VCaP (cell line): ENCODE data around the gene RDX.
A peak's percentile ranks its signal among the peaks of the same experiment; 100 is the strongest.

ENCODE experiments used
- H3K27ac ChIP-seq: fragments of 450-650 bp; 2 replicates; pipeline ENCODE4 v1.5.1; 2017
- TF ChIP-seq, protein P1 (sequence below): fragments of 450-650 bp; conservative IDR thresholded peaks from 2 replicates; pipeline ENCODE4 v1.5.1; 2017; ENCODE audit warnings: mild to moderate bottlenecking, moderate library complexity

The RDX gene

GRCh38 chr11:110305169-110306018 is 9.0 kb upstream of the RDX start:
- TF ChIP-seq, protein P1, sequence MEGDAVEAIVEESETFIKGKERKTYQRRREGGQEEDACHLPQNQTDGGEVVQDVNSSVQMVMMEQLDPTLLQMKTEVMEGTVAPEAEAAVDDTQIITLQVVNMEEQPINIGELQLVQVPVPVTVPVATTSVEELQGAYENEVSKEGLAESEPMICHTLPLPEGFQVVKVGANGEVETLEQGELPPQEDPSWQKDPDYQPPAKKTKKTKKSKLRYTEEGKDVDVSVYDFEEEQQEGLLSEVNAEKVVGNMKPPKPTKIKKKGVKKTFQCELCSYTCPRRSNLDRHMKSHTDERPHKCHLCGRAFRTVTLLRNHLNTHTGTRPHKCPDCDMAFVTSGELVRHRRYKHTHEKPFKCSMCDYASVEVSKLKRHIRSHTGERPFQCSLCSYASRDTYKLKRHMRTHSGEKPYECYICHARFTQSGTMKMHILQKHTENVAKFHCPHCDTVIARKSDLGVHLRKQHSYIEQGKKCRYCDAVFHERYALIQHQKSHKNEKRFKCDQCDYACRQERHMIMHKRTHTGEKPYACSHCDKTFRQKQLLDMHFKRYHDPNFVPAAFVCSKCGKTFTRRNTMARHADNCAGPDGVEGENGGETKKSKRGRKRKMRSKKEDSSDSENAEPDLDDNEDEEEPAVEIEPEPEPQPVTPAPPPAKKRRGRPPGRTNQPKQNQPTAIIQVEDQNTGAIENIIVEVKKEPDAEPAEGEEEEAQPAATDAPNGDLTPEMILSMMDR = no peak
- H3K27ac ChIP-seq = peak overlapping the region; percentile 66

DNA sequence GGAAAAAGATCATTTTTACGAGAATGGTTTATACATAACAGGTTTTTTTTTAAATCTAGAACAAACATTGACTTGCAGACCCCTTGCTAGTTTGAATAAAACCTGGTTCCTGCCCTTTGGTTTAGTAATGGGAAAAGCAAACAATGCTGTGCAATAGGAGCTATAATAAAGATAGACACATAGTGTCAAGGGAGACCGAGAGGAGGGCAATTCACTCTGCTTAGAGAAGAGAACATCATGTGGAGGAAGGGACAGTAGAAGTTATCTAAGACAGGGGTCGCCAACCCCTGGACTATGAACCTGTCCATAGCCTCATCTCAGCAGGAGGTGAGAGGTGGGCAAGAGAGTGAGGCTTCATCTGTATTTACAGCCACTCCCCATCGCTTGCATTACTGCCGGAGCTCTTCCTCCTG is 7.0 kb upstream of the RDX start:
- TF ChIP-seq, protein P1 = no peak
- H3K27ac ChIP-seq = no peak overlapping the region

DNA sequence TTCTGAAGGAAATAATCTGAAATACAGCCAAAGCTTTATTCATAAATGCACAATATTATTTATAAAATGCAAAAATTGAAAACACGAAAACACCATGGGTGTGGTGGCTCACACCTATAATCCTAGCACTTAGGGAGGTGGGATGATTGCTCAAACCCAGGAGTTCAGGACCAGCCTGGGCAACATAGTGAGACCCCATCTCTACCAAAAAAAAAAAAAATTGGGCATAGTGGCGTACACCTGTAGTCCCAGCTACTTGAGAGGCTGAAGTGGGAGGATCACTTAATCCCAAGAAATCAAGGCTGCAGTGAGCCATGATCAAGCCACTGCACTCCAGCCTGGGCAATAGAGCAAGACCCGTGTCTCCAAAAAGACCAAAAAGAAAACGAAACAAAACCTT is 5.2 kb upstream of the RDX start:
- TF ChIP-seq, protein P1 = no peak
- H3K27ac ChIP-seq = no peak overlapping the region

DNA sequence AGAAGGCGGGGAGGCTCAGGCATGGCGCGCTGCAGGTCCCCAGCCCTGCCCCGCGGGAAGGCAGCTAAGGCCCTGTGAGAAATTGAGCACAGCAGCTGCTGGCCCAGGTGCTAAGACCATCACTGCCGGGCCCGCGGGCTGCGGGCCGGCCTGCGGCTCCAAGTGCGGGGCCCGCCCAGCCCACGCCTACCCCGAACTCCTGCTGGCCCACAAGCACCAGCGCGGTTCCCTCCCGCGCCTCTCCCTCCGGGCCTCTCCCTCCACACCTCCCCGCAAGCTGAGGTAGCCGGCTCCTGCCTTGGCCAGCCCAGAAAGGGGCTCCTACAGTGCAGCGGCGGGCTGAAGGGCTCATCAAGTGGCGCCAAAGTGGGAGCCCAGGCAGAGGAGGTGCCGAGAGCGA is 4.6 kb upstream of the RDX start:
- no peak overlapping the region for H3K27ac ChIP-seq
- TF ChIP-seq, protein P1 = no peak

- TF ChIP-seq, protein P1 = no peak
- no peak overlapping the region for H3K27ac ChIP-seq
Observed at GRCh38 chr11:110299006-110299785, 2.8 kb upstream of the RDX start.

- TF ChIP-seq, protein P1 = no peak
- no peak overlapping the region for H3K27ac ChIP-seq
Observed at GRCh38 chr11:110298301-110298765, 1.9 kb upstream of the RDX start.

DNA sequence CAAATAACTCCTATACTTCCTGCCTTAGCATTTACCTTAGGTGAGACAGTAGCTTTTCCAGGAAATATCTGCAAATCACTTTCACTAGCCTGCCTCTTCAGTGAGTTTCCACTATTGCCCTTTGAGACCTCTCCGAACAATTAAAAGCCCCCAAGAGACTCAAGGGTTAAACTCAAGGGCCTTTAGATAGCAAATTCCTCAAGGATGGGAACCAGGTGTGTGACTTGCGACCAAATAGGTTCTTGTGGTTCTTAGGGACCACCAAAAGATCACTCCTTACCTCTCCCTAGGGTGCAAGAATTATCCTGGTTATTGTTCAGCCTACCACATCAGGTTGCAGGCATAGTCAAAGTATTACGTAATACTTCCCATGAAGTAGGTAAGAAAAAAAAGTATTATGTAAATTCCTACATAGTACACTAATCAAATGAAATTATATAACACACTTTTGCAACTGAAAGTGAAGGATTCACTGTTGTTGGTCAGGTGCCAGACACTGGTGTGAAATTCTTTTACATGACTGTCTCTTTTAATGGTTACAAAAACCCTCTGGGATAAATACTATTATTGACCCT is 1.4 kb upstream of the RDX start:
- TF ChIP-seq, protein P1 = no peak
- H3K27ac ChIP-seq = peak overlapping the region; percentile 99
